K562 (cell line): ENCODE data around the gene NPM3. TPM values are rescaled to one million over a fixed set of nuclear protein-coding genes. Genes with fewer than 3 reads are reported as not detected.
A peak's percentile ranks its signal among the peaks of the same experiment; 100 is the strongest.

Experiments
- CC2D1A ChIP-seq: fragments of 450-650 bp; IDR thresholded peaks from 2 replicates; pipeline ENCODE4 v1.6.1; 2017; ENCODE audit warnings: mild to moderate bottlenecking
- CXXC5 ChIP-seq: fragments of 250-450 bp; sonication (Bioruptor Pico); IDR thresholded peaks from 2 replicates; pipeline ENCODE4 v1.8.0; 2022; ENCODE audit warnings: inconsistent platforms, mild to moderate bottlenecking, moderate library complexity
- DACH1 ChIP-seq: fragments of 450-650 bp; IDR thresholded peaks from 2 replicates; pipeline ENCODE4 v1.6.1; 2018; ENCODE audit not compliant: partially characterized antibody
- ELF2 ChIP-seq: fragments of 250-450 bp; sonication (Bioruptor Pico); IDR thresholded peaks from 2 replicates; pipeline ENCODE4 v1.5.0; 2021; ENCODE audit warnings: mild to moderate bottlenecking
- ETV1 ChIP-seq: fragments of 450-650 bp; conservative IDR thresholded peaks from 2 replicates; pipeline ENCODE4 v1.6.1; 2016; ENCODE audit warnings: missing genetic modification characterization, control low read depth, low read depth, missing compliant biosample characterization
- ETV5 ChIP-seq: sonication (generic); formaldehyde crosslinking; IDR thresholded peaks from 2 replicates; pipeline ENCODE4 v1.4.0; 2020; ENCODE audit warnings: low read depth, mild to moderate bottlenecking, missing genetic modification reagents
- EZH2 ChIP-seq: IDR thresholded peaks from 2 replicates; pipeline ENCODE4 v1.6.1; 2012; ENCODE audit warnings: low read depth, mild to moderate bottlenecking, inconsistent platforms, low read length, borderline replicate concordance
- FOXK2 ChIP-seq, 2 experiments: fragments of 450-650 bp; IDR thresholded peaks in 1 of 2; conservative IDR thresholded peaks in 1 of 2; 2 replicates each; pipeline ENCODE4 v1.6.1; 2016; ENCODE audit warnings: low read depth in 2 of 2, mild to moderate bottlenecking in 1 of 2
- GATAD2B ChIP-seq: fragments of 450-650 bp; IDR thresholded peaks from 2 replicates; pipeline ENCODE4 v1.6.1; 2017; ENCODE audit warnings: mild to moderate bottlenecking, borderline replicate concordance
- KAT2B ChIP-seq: IDR thresholded peaks from one replicate; pipeline ENCODE4 v1.6.1; 2012; ENCODE audit warnings: low read depth, mild to moderate bottlenecking, control low read depth, inconsistent platforms, low read length, moderate library complexity
- MAFG ChIP-seq: fragments of 450-650 bp; conservative IDR thresholded peaks from 2 replicates; pipeline ENCODE4 v1.6.1; 2016; ENCODE audit warnings: missing genetic modification characterization, missing compliant biosample characterization
- MCM2 ChIP-seq: fragments of 450-650 bp; IDR thresholded peaks from 2 replicates; pipeline ENCODE4 v1.6.1; 2017; ENCODE audit warnings: low read depth, mild to moderate bottlenecking
- NCOA6 ChIP-seq: fragments of 450-650 bp; IDR thresholded peaks from 2 replicates; pipeline ENCODE4 v1.6.1; 2017; ENCODE audit warnings: mild to moderate bottlenecking
- NR2F6 ChIP-seq: fragments of 450-650 bp; formaldehyde crosslinking; IDR thresholded peaks from 2 replicates; pipeline ENCODE4 v1.4.0; 2020; ENCODE audit warnings: mild to moderate bottlenecking
- NUFIP1 ChIP-seq: fragments of 450-650 bp; IDR thresholded peaks from 2 replicates; pipeline ENCODE4 v1.6.1; 2018; ENCODE audit not compliant: partially characterized antibody
- SIN3B ChIP-seq: fragments of 450-650 bp; IDR thresholded peaks from 2 replicates; pipeline ENCODE4 v1.6.1; 2017; ENCODE audit warnings: low read depth, mild to moderate bottlenecking, moderate library complexity
- SIRT6 ChIP-seq: IDR thresholded peaks from one replicate; pipeline ENCODE4 v1.6.1; 2012; ENCODE audit warnings: low read depth, mild to moderate bottlenecking, control low read depth, inconsistent platforms, low read length, moderate library complexity
- TAL1 ChIP-seq: fragments of 450-650 bp; IDR thresholded peaks from 2 replicates; pipeline ENCODE4 v1.6.1; 2016; ENCODE audit warnings: mild to moderate bottlenecking
- TCF3 ChIP-seq: sonication (generic); formaldehyde crosslinking; IDR thresholded peaks from 2 replicates; pipeline ENCODE4 v1.4.0; 2020; ENCODE audit warnings: mild to moderate bottlenecking, missing genetic modification reagents
- WHSC1 ChIP-seq: IDR thresholded peaks from one replicate; pipeline ENCODE4 v1.6.1; 2012; ENCODE audit warnings: low read length, control low read depth, inconsistent platforms
- ZNF695 ChIP-seq: fragments of 450-650 bp; formaldehyde crosslinking; IDR thresholded peaks from 2 replicates; pipeline ENCODE4 v1.4.0; 2020; ENCODE audit warnings: mild to moderate bottlenecking, moderate library complexity
- ZNF780A ChIP-seq: fragments of 250-450 bp; sonication (Bioruptor Pico); IDR thresholded peaks from 2 replicates; pipeline ENCODE4 v1.5.0; 2021; ENCODE audit warnings: mild to moderate bottlenecking
- polyA plus RNA-seq, 8 experiments: library from polyadenylated mRNA; depleted of rRNA in 4 of 8; stranded (reverse) in 5 of 8; unstranded in 3 of 8; fragments of >200 nt; fragmentation: Nextera tagmentation in 2 of 8; fragmentation: Illumina TruSeq in 1 of 8; extraction: Ambion mirVana in 2 of 8; extraction: Trizol in 1 of 8; gene quantifications; 2 replicates each; pipeline versions ENCODE4 v1.2.1 to v1.2.3, GENCODE V29; 2011 to 2014; ENCODE audit warnings: inconsistent platforms in 1 of 8, missing spikeins in 1 of 8
- total RNA-seq, 7 experiments: library from RNA; depleted of rRNA in 6 of 7; stranded (reverse); fragments of >200 nt in 6 of 7; fragmentation: Illumina TruSeq in 2 of 7; extraction: Trizol in 2 of 7; gene quantifications; 2 replicates each; pipeline versions ENCODE4 v1.2.1 to v1.2.3, GENCODE V29; 2011 to 2021; ENCODE audit warnings: low replicate concordance in 1 of 7
- TF ChIP-seq, protein P1 (sequence below): fragments of 250-450 bp; sonication (Bioruptor Pico); IDR thresholded peaks from 2 replicates; pipeline ENCODE4 v1.8.0; 2022; ENCODE audit warnings: inconsistent platforms
- TF ChIP-seq, protein P2 (sequence below): fragments of 450-650 bp; formaldehyde crosslinking; IDR thresholded peaks from 2 replicates; pipeline ENCODE4 v1.4.0; 2022; ENCODE audit warnings: missing genetic modification characterization
- TF ChIP-seq, protein P3 (sequence below): IDR thresholded peaks from 2 replicates; pipeline ENCODE4 v1.6.1; 2011; ENCODE audit warnings: borderline replicate concordance, low read depth, mild to moderate bottlenecking, moderate library complexity, low read length; ENCODE audit not compliant: insufficient read depth, poor library complexity, severe bottlenecking

NPM3 gene
- total and polyA plus RNA-seq, 9 of the 15 experiments (the other 6 are each of a cell fraction or from before 2014, with no cell fraction given), result 15.2 to 239 (median 114) TPM

GRCh38 chr10:101782811-101783735, at the start of gene NPM3 (continued):
- TF ChIP-seq, protein P1, sequence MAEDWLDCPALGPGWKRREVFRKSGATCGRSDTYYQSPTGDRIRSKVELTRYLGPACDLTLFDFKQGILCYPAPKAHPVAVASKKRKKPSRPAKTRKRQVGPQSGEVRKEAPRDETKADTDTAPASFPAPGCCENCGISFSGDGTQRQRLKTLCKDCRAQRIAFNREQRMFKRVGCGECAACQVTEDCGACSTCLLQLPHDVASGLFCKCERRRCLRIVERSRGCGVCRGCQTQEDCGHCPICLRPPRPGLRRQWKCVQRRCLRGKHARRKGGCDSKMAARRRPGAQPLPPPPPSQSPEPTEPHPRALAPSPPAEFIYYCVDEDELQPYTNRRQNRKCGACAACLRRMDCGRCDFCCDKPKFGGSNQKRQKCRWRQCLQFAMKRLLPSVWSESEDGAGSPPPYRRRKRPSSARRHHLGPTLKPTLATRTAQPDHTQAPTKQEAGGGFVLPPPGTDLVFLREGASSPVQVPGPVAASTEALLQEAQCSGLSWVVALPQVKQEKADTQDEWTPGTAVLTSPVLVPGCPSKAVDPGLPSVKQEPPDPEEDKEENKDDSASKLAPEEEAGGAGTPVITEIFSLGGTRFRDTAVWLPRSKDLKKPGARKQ, result no peak
- TF ChIP-seq SIN3B (peak; percentile 97), CC2D1A (no peak), ZNF695 (CRISPR knock-in tag) (no peak), MAFG (tag) (no peak), SIRT6 (no peak), GATAD2B (no peak), CXXC5 (0 out of 2 replicates have a peak, but pooled peaks have one; percentile 23), TCF3 (CRISPR knock-in tag) (no peak), ETV1 (peak; percentile 59), WHSC1 (no peak), KAT2B (no peak), NUFIP1 (no peak), NR2F6 (CRISPR knock-in tag) (no peak), TAL1 (no peak), DACH1 (no peak), ELF2 (CRISPR knock-in tag) (no peak), EZH2 (no peak), FOXK2 (conservative IDR thresholded peaks at IDR 0.05 in 1 of 2, IDR thresholded peaks at IDR 0.05 in 1 of 2; ENCODE audit: low read depth in 2 of 2) (no peak), ZNF780A (CRISPR knock-in tag) (no peak), ETV5 (peak; percentile 44), NCOA6 (no peak), MCM2 (no peak)
- TF ChIP-seq, protein P2, sequence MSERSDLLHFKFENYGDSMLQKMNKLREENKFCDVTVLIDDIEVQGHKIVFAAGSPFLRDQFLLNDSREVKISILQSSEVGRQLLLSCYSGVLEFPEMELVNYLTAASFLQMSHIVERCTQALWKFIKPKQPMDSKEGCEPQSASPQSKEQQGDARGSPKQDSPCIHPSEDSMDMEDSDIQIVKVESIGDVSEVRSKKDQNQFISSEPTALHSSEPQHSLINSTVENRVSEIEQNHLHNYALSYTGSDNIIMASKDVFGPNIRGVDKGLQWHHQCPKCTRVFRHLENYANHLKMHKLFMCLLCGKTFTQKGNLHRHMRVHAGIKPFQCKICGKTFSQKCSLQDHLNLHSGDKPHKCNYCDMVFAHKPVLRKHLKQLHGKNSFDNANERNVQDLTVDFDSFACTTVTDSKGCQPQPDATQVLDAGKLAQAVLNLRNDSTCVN (CRISPR knock-in tag), result no peak
- TF ChIP-seq, protein P3, sequence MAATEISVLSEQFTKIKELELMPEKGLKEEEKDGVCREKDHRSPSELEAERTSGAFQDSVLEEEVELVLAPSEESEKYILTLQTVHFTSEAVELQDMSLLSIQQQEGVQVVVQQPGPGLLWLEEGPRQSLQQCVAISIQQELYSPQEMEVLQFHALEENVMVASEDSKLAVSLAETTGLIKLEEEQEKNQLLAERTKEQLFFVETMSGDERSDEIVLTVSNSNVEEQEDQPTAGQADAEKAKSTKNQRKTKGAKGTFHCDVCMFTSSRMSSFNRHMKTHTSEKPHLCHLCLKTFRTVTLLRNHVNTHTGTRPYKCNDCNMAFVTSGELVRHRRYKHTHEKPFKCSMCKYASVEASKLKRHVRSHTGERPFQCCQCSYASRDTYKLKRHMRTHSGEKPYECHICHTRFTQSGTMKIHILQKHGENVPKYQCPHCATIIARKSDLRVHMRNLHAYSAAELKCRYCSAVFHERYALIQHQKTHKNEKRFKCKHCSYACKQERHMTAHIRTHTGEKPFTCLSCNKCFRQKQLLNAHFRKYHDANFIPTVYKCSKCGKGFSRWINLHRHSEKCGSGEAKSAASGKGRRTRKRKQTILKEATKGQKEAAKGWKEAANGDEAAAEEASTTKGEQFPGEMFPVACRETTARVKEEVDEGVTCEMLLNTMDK, result no peak
